ENCODE data around the gene TRIM8. TPM values are rescaled to one million over a fixed set of nuclear protein-coding genes. Genes with fewer than 3 reads are reported as not detected.

TRIM8 gene
- total RNA-seq, 1 donor from 2014 or later: 216 TPM

- Histone ChIP-seq H3K4me3 (no peak overlapping the region), H3K4me1 (peaks cover 12 to 22% of the 10 kb centered on the region in 2 donors), H3K27me3 (no peaks in the 10 kb centered on the region), H3K9me3 (no peaks in the 10 kb centered on the region), H3K27ac (peak overlapping the region; percentile 69 to 73), H3K36me3 (no peaks in the 10 kb centered on the region)
- TF ChIP-seq CTCF (IDR thresholded peaks at IDR 0.05): no peak
- intact Hi-C loops (cut with DNase I): no loop called here
- DNase-seq (ENCODE audit: low spot score in 2 of 2): no peak
These were observed 25.9 kb downstream of the TRIM8 start for GRCh38 chr10:102670065-102670670.

GRCh38 chr10:102670871-102671434 is 26.7 kb downstream of the TRIM8 start:
- intact Hi-C loops (cut with DNase I): no loop called here
- no peaks in the 10 kb centered on the region for H3K9me3 ChIP-seq
- H3K36me3 ChIP-seq: no peaks in the 10 kb centered on the region
- H3K4me1 ChIP-seq: peaks cover 15 to 30% of the 10 kb centered on the region in 2 donors
- no peak for DNase-seq (ENCODE audit: low spot score in 2 of 2)
- H3K4me3 ChIP-seq: no peak overlapping the region
- no peaks in the 10 kb centered on the region for H3K27me3 ChIP-seq
- TF ChIP-seq CTCF (IDR thresholded peaks at IDR 0.05): no peak
- peak overlapping the region in 1 of 2 donors; percentile 69 for H3K27ac ChIP-seq

- intact Hi-C loops (cut with DNase I): no loop called here
- no peak for TF ChIP-seq CTCF (IDR thresholded peaks at IDR 0.05)
- peak overlapping the region; percentile 77 to 78 for H3K27ac ChIP-seq
- H3K4me3 ChIP-seq: peak overlapping the region in 1 of 2 donors; percentile 47
- no peaks in the 10 kb centered on the region for H3K9me3 ChIP-seq
- H3K27me3 ChIP-seq: no peaks in the 10 kb centered on the region
- no peaks in the 10 kb centered on the region for H3K36me3 ChIP-seq
- no peak for DNase-seq (ENCODE audit: low spot score in 2 of 2)
- peaks cover 15 to 33% of the 10 kb centered on the region in 2 donors for H3K4me1 ChIP-seq
These were observed 29.0 kb downstream of the TRIM8 start for GRCh38 chr10:102673236-102673818.

- H3K9me3 ChIP-seq: no peaks in the 10 kb centered on the region
- TF ChIP-seq CTCF (IDR thresholded peaks at IDR 0.05): no peak
- H3K4me3 ChIP-seq: peak overlapping the region; percentile 5 to 47
- H3K4me1 ChIP-seq: peaks cover 15 to 33% of the 10 kb centered on the region in 2 donors
- peak; percentile 31 to 86 for DNase-seq (ENCODE audit: low spot score in 2 of 2)
- intact Hi-C loops (cut with DNase I): loop anchor here (2.0 kb wide), 1 partner anchor 41 kb away; the partner anchor contains the start of genes ARL3 and SFXN2
- no peaks in the 10 kb centered on the region for H3K27me3 ChIP-seq
- H3K27ac ChIP-seq: peak overlapping the region; percentile 77 to 78
- no peaks in the 10 kb centered on the region for H3K36me3 ChIP-seq
These were observed 29.7 kb downstream of the TRIM8 start for GRCh38 chr10:102673819-102674511.

GRCh38 chr10:102674566-102674965 is 30.3 kb downstream of the TRIM8 start:
- intact Hi-C loops (cut with DNase I): loop anchor here (2.0 kb wide), 1 partner anchor 40 kb away; the partner anchor contains the start of genes ARL3 and SFXN2
- H3K36me3 ChIP-seq: no peaks in the 10 kb centered on the region
- DNase-seq (ENCODE audit: low spot score in 2 of 2): no peak
- H3K27ac ChIP-seq: peak overlapping the region; percentile 77 to 78
- H3K9me3 ChIP-seq: no peaks in the 10 kb centered on the region
- H3K4me1 ChIP-seq: peaks cover 15 to 28% of the 10 kb centered on the region in 2 donors
- TF ChIP-seq CTCF (IDR thresholded peaks at IDR 0.05): no peak
- peak overlapping the region; percentile 5 to 47 for H3K4me3 ChIP-seq
- H3K27me3 ChIP-seq: no peaks in the 10 kb centered on the region
